Fibroblast of peridontal ligament (primary cell): ENCODE results near the gene AP4M1.
A peak's percentile ranks its signal among the peaks of the same experiment; 100 is the strongest.

ENCODE experiments used
- DNase-seq: peaks from one replicate; pipeline ENCODE4 v3.0.0-alpha.2; 2010; ENCODE audit errors: extremely low read depth

AP4M1 gene

GRCh38 chr7:100157334-100158228, 56.1 kb downstream of the AP4M1 start:
- peak; percentile 33 for DNase-seq
